CD4-positive, alpha-beta T cell treated with Interleukin-1 beta for 1 hour (primary cell): ENCODE results near the gene CNOT6L.

Experiments
- DNase-seq, 2 donors: peaks; one replicate each; pipeline ENCODE4 v3.0.0-alpha.2; 2020 to 2022

Gene CNOT6L

GRCh38 chr4:77710059-77710458, 109.1 kb downstream of the CNOT6L start:
- DNase-seq = no peak

- DNase-seq = no peak
Observed at GRCh38 chr4:77706717-77707116, 112.5 kb downstream of the CNOT6L start.

GRCh38 chr4:77703666-77704065, 115.5 kb downstream of the CNOT6L start:
- no peak for DNase-seq

GRCh38 chr4:77701121-77701520, 118.0 kb downstream of the CNOT6L start:
- DNase-seq = no peak

GRCh38 chr4:77699731-77700210, 119.4 kb downstream of the CNOT6L start:
- no peak for DNase-seq

GRCh38 chr4:77697860-77698590, 121.1 kb downstream of the CNOT6L start:
- no peak for DNase-seq

GRCh38 chr4:77695774-77696173, 123.4 kb downstream of the CNOT6L start:
- DNase-seq = no peak

- no peak for DNase-seq
Observed at GRCh38 chr4:77692847-77693432, 126.2 kb downstream of the CNOT6L start.

GRCh38 chr4:77681792-77682191, 137.4 kb downstream of the CNOT6L start:
- no peak for DNase-seq

GRCh38 chr4:77676842-77677241, 142.3 kb downstream of the CNOT6L start:
- DNase-seq = no peak

GRCh38 chr4:77671051-77671450, 148.1 kb downstream of the CNOT6L start:
- no peak for DNase-seq

GRCh38 chr4:77669946-77670590, 149.1 kb downstream of the CNOT6L start:
- no peak for DNase-seq

- DNase-seq = no peak
Observed at GRCh38 chr4:77665381-77666069, 153.6 kb downstream of the CNOT6L start.
